ENCODE data around the gene OBP2A.

- TF ChIP-seq CTCF (IDR thresholded peaks at IDR 0.05; ENCODE audit: borderline replicate concordance, extremely low read depth, low read length, poor library complexity, severe bottlenecking) (no peak), EZH2 (IDR thresholded peaks at IDR 0.05; ENCODE audit: borderline replicate concordance, low read depth, low read length, severe bottlenecking) (no peak)
These were observed 31.4 kb upstream of the OBP2A start for GRCh38 chr9:135514342-135515082.

Measured in DND-41 (cell line).